Sigmoid colon (tissue), 7 donors: Measurements from ENCODE around the gene FGF22. TPM values are rescaled to one million over a fixed set of nuclear protein-coding genes. Genes with fewer than 3 reads are reported as not detected.

Experiments used
- DNase-seq: peaks from one replicate; pipeline ENCODE4 v3.0.0-alpha.2; 2019
- H3K27ac ChIP-seq, 4 donors: fragments of 200-600 bp; sonication (generic); one replicate each; pipeline ENCODE4 v1.5.1; 2016 to 2019; ENCODE audit warnings: mild to moderate bottlenecking in 1 of 4
- H3K27me3 ChIP-seq, 3 donors: fragments of 200-600 bp; sonication (generic); one replicate each; pipeline ENCODE4 v1.5.1; 2019; ENCODE audit warnings: mild to moderate bottlenecking in 1 of 3
- H3K36me3 ChIP-seq, 4 donors: fragments of 200-600 bp; sonication (generic); one replicate each; pipeline ENCODE4 v1.5.1; 2016 to 2019
- H3K4me1 ChIP-seq, 4 donors: fragments of 200-600 bp; sonication (generic); one replicate each; pipeline ENCODE4 v1.5.1; 2017 to 2019
- H3K4me3 ChIP-seq, 4 donors: fragments of 200-600 bp; sonication (generic); one replicate each; pipeline ENCODE4 v1.5.1; 2017 to 2019; ENCODE audit warnings: mild to moderate bottlenecking in 2 of 4, moderate library complexity in 1 of 4
- H3K9me3 ChIP-seq, 4 donors: fragments of 200-600 bp in 3 of 4; sonication (generic) in 3 of 4; one replicate each; pipeline versions ENCODE4 v1.5.1 to v1.6.1; 2013 to 2019
- CTCF ChIP-seq, 4 experiments: fragments of 450-650 bp in 3 of 4; fragments of 200-600 bp in 1 of 4; IDR thresholded peaks; one replicate each; pipeline ENCODE4 v1.5.1; 2016 to 2019; ENCODE audit warnings: antibody characterized with exemption in 4 of 4, mild to moderate bottlenecking in 3 of 4, moderate library complexity in 2 of 4
- EP300 ChIP-seq, 4 donors: sonication (generic); formaldehyde crosslinking; IDR thresholded peaks; one replicate each; pipeline ENCODE4 v1.6.1; 2017; ENCODE audit warnings: antibody characterized with exemption in 4 of 4
- POLR2A ChIP-seq, 2 donors: fragments of 450-650 bp; IDR thresholded peaks; one replicate each; pipeline ENCODE4 v1.6.1; 2016; ENCODE audit warnings: antibody characterized with exemption in 2 of 2, mild to moderate bottlenecking in 2 of 2, moderate library complexity in 2 of 2
- POLR2AphosphoS5 ChIP-seq, 4 donors: sonication (generic); formaldehyde crosslinking; IDR thresholded peaks; one replicate each; pipeline ENCODE4 v1.6.1; 2017; ENCODE audit warnings: antibody characterized with exemption in 4 of 4
- WGBS, 2 donors: extraction: QIAGEN DNeasy Blood & Tissue Kit; methylation state at CpG; one replicate each; pipeline ENCODE4 v1.1.7; 2013; 5-methylcytosine and 5-hydroxymethylcytosine counted together
- intact Hi-C: fragments of 100-400 bp; cut with DNase I; formaldehyde crosslinking; loops from one replicate; pipeline ENCODE4 v1.15.1; 2023
- polyA plus RNA-seq, 3 donors: library from polyadenylated mRNA; stranded (reverse); fragments of 200-250 nt; gene quantifications; one replicate each; pipeline ENCODE4 v1.2.3, GENCODE V29; 2013
- total RNA-seq, 4 donors: library from RNA; depleted of rRNA; stranded (reverse); fragments of >200 nt; gene quantifications; one replicate each; pipeline ENCODE4 v1.1.0, GENCODE V29; 2016
- donor health status: healthy with polysubstance abuse.
- donor health status: Bipolar disorder and iron deficiency.
- donor health status: healthy.

The FGF22 gene
- total and polyA plus RNA-seq, 7 donors: 0.20 to 1.7 (median 0.99) TPM; not detected in 4

GRCh38 chr19:592101-592500 is 47.6 kb upstream of the FGF22 start:
- no peak for DNase-seq
- intact Hi-C loops: no loop called here
- no peak overlapping the region for H3K4me3 ChIP-seq
- no peak for TF ChIP-seq EP300 (IDR thresholded peaks at IDR 0.05)
- TF ChIP-seq POLR2AphosphoS5 (IDR thresholded peaks at IDR 0.05): no peak
- no peak for TF ChIP-seq CTCF (IDR thresholded peaks at IDR 0.05)
- TF ChIP-seq POLR2A (IDR thresholded peaks at IDR 0.05): no peak
- H3K9me3 ChIP-seq: no peaks in the 10 kb centered on the region
- H3K36me3 ChIP-seq: no peaks in the 10 kb centered on the region
- peaks cover 33 to 63% (median 40%) of the 10 kb centered on the region in 3 donors for H3K27me3 ChIP-seq
- peaks cover 0 to 27% (median 23%) of the 10 kb centered on the region in 4 donors for H3K4me1 ChIP-seq
- no peak overlapping the region for H3K27ac ChIP-seq
- WGBS, 2 donors: 79 to 81% methylated on average over 19 of the region's 19 CpGs

- H3K4me3 ChIP-seq: no peak overlapping the region
- no peaks in the 10 kb centered on the region for H3K9me3 ChIP-seq
- WGBS, 2 donors: 58 to 76% methylated on average over 18 of the region's 18 CpGs
- DNase-seq: no peak
- no peaks in the 10 kb centered on the region for H3K36me3 ChIP-seq
- peaks cover 33 to 53% (median 33%) of the 10 kb centered on the region in 3 donors for H3K27me3 ChIP-seq
- peaks cover 0 to 25% (median 20%) of the 10 kb centered on the region in 4 donors for H3K4me1 ChIP-seq
- intact Hi-C loops: no loop called here
- TF ChIP-seq POLR2A (IDR thresholded peaks at IDR 0.05) (no peak), EP300 (IDR thresholded peaks at IDR 0.05) (no peak), CTCF (IDR thresholded peaks at IDR 0.05) (no peak), POLR2AphosphoS5 (IDR thresholded peaks at IDR 0.05) (no peak)
- no peak overlapping the region for H3K27ac ChIP-seq
These were observed 46.6 kb upstream of the FGF22 start for GRCh38 chr19:593055-593454.

- WGBS, 2 donors: 42 to 60% methylated on average over 9 of the region's 9 CpGs
- Histone ChIP-seq H3K27me3 (peaks cover 29 to 49% (median 29%) of the 10 kb centered on the region in 3 donors), H3K4me1 (peaks cover 0 to 20% (median 15%) of the 10 kb centered on the region in 4 donors), H3K27ac (no peak overlapping the region), H3K36me3 (no peaks in the 10 kb centered on the region), H3K4me3 (no peak overlapping the region), H3K9me3 (no peaks in the 10 kb centered on the region)
- TF ChIP-seq CTCF (IDR thresholded peaks at IDR 0.05) (no peak), EP300 (IDR thresholded peaks at IDR 0.05) (no peak), POLR2AphosphoS5 (IDR thresholded peaks at IDR 0.05) (no peak), POLR2A (IDR thresholded peaks at IDR 0.05) (no peak)
- no peak for DNase-seq
- intact Hi-C loops: no loop called here
These were observed 46.2 kb upstream of the FGF22 start for GRCh38 chr19:593505-593904.

- intact Hi-C loops: no loop called here
- DNase-seq: no peak
- Histone ChIP-seq H3K36me3 (no peaks in the 10 kb centered on the region), H3K4me1 (peaks cover 0 to 13% (median 9%) of the 10 kb centered on the region in 4 donors), H3K9me3 (no peaks in the 10 kb centered on the region), H3K27me3 (peaks cover 20 to 40% (median 22%) of the 10 kb centered on the region in 3 donors), H3K4me3 (no peak overlapping the region), H3K27ac (no peak overlapping the region)
- 65 to 78% methylated on average over 24 of the region's 24 CpGs for WGBS, 2 donors
- TF ChIP-seq EP300 (IDR thresholded peaks at IDR 0.05) (no peak), POLR2AphosphoS5 (IDR thresholded peaks at IDR 0.05) (no peak), CTCF (IDR thresholded peaks at IDR 0.05) (no peak), POLR2A (IDR thresholded peaks at IDR 0.05) (no peak)
These were observed 45.3 kb upstream of the FGF22 start for GRCh38 chr19:594265-594870.
